Right lobe of liver (tissue), 6 donors: Measurements from ENCODE around the gene ITCH. TPM values are rescaled to one million over a fixed set of nuclear protein-coding genes. Genes with fewer than 3 reads are reported as not detected.

Experiments
- ATAC-seq, 4 donors: fragments of 200-7000 bp; cut with Tn5 transposase; one replicate each; pipeline ENCODE4 v1.9.1; 2020; ENCODE audit warnings: mild to moderate bottlenecking in 4 of 4, moderate library complexity in 4 of 4
- DNase-seq, 3 donors: peaks; one replicate each; pipeline ENCODE4 v3.0.0-alpha.2; 2020
- H3K27ac ChIP-seq, 3 donors: fragments of 200-600 bp; one replicate each; pipeline ENCODE4 v1.8.0; 2022
- H3K27me3 ChIP-seq, 2 donors: fragments of 200-600 bp; one replicate each; pipeline ENCODE4 v1.8.0; 2022
- H3K36me3 ChIP-seq, 4 donors: fragments of 200-600 bp; sonication (generic) in 1 of 4; one replicate each; pipeline versions ENCODE4 v1.5.1 to v1.8.0; 2017 to 2022; ENCODE audit warnings: control low read depth in 1 of 4
- H3K4me1 ChIP-seq, 4 donors: fragments of 200-600 bp; sonication (generic) in 1 of 4; one replicate each; pipeline versions ENCODE4 v1.5.1 to v1.8.0; 2017 to 2022; ENCODE audit warnings: control low read depth in 1 of 4
- H3K4me3 ChIP-seq, 3 donors: fragments of 200-600 bp; one replicate each; pipeline ENCODE4 v1.8.0; 2022
- H3K9me3 ChIP-seq, 4 donors: fragments of 200-600 bp; sonication (generic) in 1 of 4; one replicate each; pipeline versions ENCODE4 v1.5.1 to v1.8.0; 2017 to 2022; ENCODE audit warnings: control low read depth in 1 of 4
- CTCF ChIP-seq, 4 donors: fragments of 200-600 bp in 3 of 4; fragments of 450-650 bp in 1 of 4; IDR thresholded peaks; one replicate each; pipeline versions ENCODE4 v1.5.1 to v1.8.0; 2016 to 2022; ENCODE audit warnings: antibody characterized with exemption in 4 of 4, mild to moderate bottlenecking in 2 of 4
- POLR2A ChIP-seq: fragments of 450-650 bp; IDR thresholded peaks from one replicate; pipeline ENCODE4 v1.6.1; 2017; ENCODE audit warnings: antibody characterized with exemption, mild to moderate bottlenecking
- WGBS: methylation state at CpG from one replicate; pipeline ENCODE4 v1.1.6; 2018; ENCODE audit warnings: low coverage, low lambda C conversion rate; ENCODE audit not compliant: insufficient coverage; ENCODE audit errors: missing lambda C conversion rate; 5-methylcytosine and 5-hydroxymethylcytosine counted together
- intact Hi-C, 2 donors: fragments of 100-400 bp; cut with DNase I; formaldehyde crosslinking; loops; one replicate each; pipeline versions ENCODE4 v1.11.2 to v1.14.1; 2022
- total RNA-seq, 6 experiments: library from RNA; depleted of rRNA in 2 of 6; stranded (reverse); fragments of >200 nt in 2 of 6; fragmentation: NEBNext Ultra II Directional in 3 of 6; extraction: Animal tissue kit (Norgen Biotek cat#: 25700) in 3 of 6; gene quantifications; one replicate each; pipeline versions ENCODE4 v1.1.0 to v1.2.4, GENCODE V29; 2016 to 2023
- donor health status: DM: no; HTN: yes; CAD: no.
- donor health status: DM: no; HTN: no; CAD: no.
- donor health status: DM: no; HTN: no; CAD: no.
- donor health status: DM: no; HTN: yes; CAD: no.
- donor health status: DM: no; HTN: yes; CAD: no.

ITCH gene
- total RNA-seq, 6 experiments from 2014 or later, result 32.8 to 71.4 (median 44.1) TPM

DNA sequence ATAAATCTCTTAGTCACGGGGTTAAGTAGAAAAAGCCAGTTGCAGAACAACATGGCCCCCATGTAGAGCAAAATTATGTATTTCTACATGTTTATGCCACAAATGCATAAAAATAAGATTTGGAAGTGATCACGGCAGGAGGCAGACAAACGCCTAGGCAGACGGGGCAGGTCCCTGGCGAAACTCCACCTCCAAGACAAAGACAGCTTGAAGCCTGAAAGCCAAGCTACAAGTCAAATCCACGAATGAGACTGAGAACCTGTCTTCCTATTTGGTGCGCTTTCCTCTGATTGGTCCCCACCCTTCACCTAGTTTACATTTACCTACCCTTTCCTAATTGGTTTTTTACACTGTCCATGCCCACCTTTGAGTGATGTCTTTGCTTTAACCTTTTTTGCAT lies 31.2 kb upstream of the ITCH start:
- intact Hi-C loops, result no loop called here

GRCh38 chr20:34332262-34332920 lies 30.7 kb upstream of the ITCH start:
- WGBS, result 100% methylated on average over 4 of the region's 19 CpGs
- intact Hi-C loops, result no loop called here

More for the DNA sequence above, 31.2 kb upstream of the ITCH start:
- TF ChIP-seq CTCF (IDR thresholded peaks at IDR 0.05) (no peak), POLR2A (no peak)
- H3K36me3 ChIP-seq, result no peaks in the 10 kb centered on the region
- no peaks in the 10 kb centered on the region for H3K27me3 ChIP-seq
- no peak for ATAC-seq
- WGBS, result 93% methylated on average over 3 of the region's 7 CpGs
- no peak overlapping the region for H3K4me3 ChIP-seq
- no peaks in the 10 kb centered on the region for H3K9me3 ChIP-seq
- no peak for DNase-seq
- peaks cover 0 to 20% (median 0%) of the 10 kb centered on the region in 4 donors for H3K4me1 ChIP-seq
- H3K27ac ChIP-seq, result peak overlapping the region in 1 of 3 donors; percentile 78

GRCh38 chr20:34333786-34334185 lies 29.3 kb upstream of the ITCH start:
- Histone ChIP-seq H3K9me3 (no peaks in the 10 kb centered on the region), H3K27ac (no peak overlapping the region), H3K36me3 (no peaks in the 10 kb centered on the region), H3K4me1 (peaks cover 0 to 20% (median 0%) of the 10 kb centered on the region in 4 donors), H3K27me3 (no peaks in the 10 kb centered on the region), H3K4me3 (no peak overlapping the region)
- ATAC-seq (no peak), DNase-seq (no peak)
- TF ChIP-seq POLR2A (no peak), CTCF (IDR thresholded peaks at IDR 0.05) (no peak)
- 88% methylated on average over 4 of the region's 4 CpGs for WGBS
- intact Hi-C loops, result no loop called here

More at GRCh38 chr20:34332262-34332920, 30.7 kb upstream of the ITCH start:
- Histone ChIP-seq H3K27me3 (no peaks in the 10 kb centered on the region), H3K9me3 (no peaks in the 10 kb centered on the region), H3K4me1 (peaks cover 0 to 20% (median 0%) of the 10 kb centered on the region in 4 donors), H3K27ac (no peak overlapping the region), H3K4me3 (no peak overlapping the region), H3K36me3 (no peaks in the 10 kb centered on the region)
- ATAC-seq (no peak), DNase-seq (no peak)
- TF ChIP-seq CTCF (IDR thresholded peaks at IDR 0.05) (no peak), POLR2A (no peak)

DNA sequence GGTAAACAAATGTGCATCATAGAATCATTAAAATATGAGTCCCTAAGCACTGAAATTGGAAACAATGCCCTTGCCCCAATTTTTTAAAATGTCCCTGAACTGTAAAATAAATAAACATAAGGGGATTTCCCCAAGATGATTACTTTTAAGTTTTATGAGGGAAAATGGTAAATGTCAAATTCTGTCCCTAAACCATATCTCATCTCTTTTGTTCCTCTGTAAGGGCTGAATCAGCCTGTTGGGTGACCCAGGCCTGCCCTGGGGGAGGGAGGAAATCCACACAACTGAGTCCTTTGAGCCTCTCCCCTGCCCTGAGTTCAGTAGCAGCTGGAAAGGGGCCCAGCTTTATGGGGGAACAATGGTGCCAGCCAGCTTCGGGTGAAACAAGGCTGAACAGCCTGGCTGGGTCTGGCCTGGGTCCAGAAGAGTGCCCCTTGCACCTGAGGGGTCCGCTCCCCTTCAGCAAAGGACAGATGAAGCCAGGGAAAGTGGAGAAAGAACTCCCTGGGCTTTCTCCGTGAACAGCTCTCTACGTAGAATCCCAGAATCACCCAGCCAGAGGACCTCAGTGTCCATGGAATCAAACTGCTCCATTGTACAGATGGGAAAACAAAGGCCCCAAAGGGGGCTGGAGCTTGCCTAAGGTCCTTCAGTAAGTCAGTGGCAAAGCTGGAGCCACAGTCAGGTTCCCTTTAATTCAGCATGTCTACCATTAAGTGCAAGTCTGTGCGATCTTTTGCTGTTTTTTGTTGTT lies 28.2 kb upstream of the ITCH start:
- H3K36me3 ChIP-seq, result no peaks in the 10 kb centered on the region
- no peak overlapping the region for H3K27ac ChIP-seq
- DNase-seq, result peak in 1 of 3 donors; percentile 47
- peak in 2 of 4 donors; percentile 24 to 27 for ATAC-seq
- H3K27me3 ChIP-seq, result no peaks in the 10 kb centered on the region
- 76% methylated on average over 3 of the region's 5 CpGs for WGBS
- H3K9me3 ChIP-seq, result no peaks in the 10 kb centered on the region
- TF ChIP-seq CTCF (IDR thresholded peaks at IDR 0.05) (no peak), POLR2A (no peak)
- H3K4me1 ChIP-seq, result peaks cover 0 to 20% (median 0%) of the 10 kb centered on the region in 4 donors
- intact Hi-C loops, result no loop called here
- H3K4me3 ChIP-seq, result no peak overlapping the region
